ENCODE results near the gene CHMP3.

The CHMP3 gene

GRCh38 chr2:86476092-86476491 lies 87.2 kb downstream of the CHMP3 start:
- Histone ChIP-seq H2AK5ac (ENCODE audit: low read depth, low read length) (no peak overlapping the region), H4K8ac (ENCODE audit: low read depth, low read length) (no peak overlapping the region), H2AFZ (ENCODE audit: low read length) (no peak overlapping the region), H3K79me1 (ENCODE audit: low read depth, low read length) (no peaks in the 10 kb centered on the region), H3K9ac (ENCODE audit: low read depth, low read length, poor library complexity) (no peak overlapping the region), H3K36me3 (replicated peaks in 1 of 2; ENCODE audit: control insufficient read depth in 2 of 2, insufficient read depth in 2 of 2, low read length in 2 of 2) (peaks cover 18 to 99% of the 10 kb centered on the region in 2 donors), H3K14ac (ENCODE audit: low read length) (no peak overlapping the region), H3K27me3 (ENCODE audit: control insufficient read depth in 3 of 3, insufficient read depth in 3 of 3, low read depth in 1 of 3, low read length in 3 of 3) (no peaks in the 10 kb centered on the region), H3K27ac (replicated peaks; ENCODE audit: low read length) (no peak overlapping the region), H3K4me3 (ENCODE audit: low read length in 2 of 2) (no peak overlapping the region), H3K4me1 (ENCODE audit: control insufficient read depth in 2 of 2, insufficient read depth in 1 of 2, low read depth in 1 of 2, low read length in 2 of 2) (no peaks in the 10 kb centered on the region), H3K23ac (ENCODE audit: low read depth, low read length, poor library complexity) (no peak overlapping the region), H2BK5ac (ENCODE audit: low read length) (no peak overlapping the region), H3K9me3 (replicated peaks in 1 of 2; ENCODE audit: control insufficient read depth in 2 of 2, insufficient read depth in 1 of 2, low read depth in 1 of 2, low read length in 2 of 2) (no peaks in the 10 kb centered on the region), H3K18ac (ENCODE audit: low read length) (no peak overlapping the region), H4K91ac (ENCODE audit: low read depth, low read length, poor library complexity) (no peak overlapping the region), H2BK15ac (ENCODE audit: low read length) (no peak overlapping the region), H2BK120ac (ENCODE audit: low read depth, low read length) (no peak overlapping the region), H2BK12ac (ENCODE audit: low read length) (no peak overlapping the region), H3K4me2 (ENCODE audit: insufficient read depth, low read length, poor library complexity, severe bottlenecking) (no peak overlapping the region), H3K4ac (ENCODE audit: low read length) (no peak overlapping the region)
- no peak for DNase-seq (ENCODE audit: low spot score)

- Histone ChIP-seq H3K4me1 (ENCODE audit: control insufficient read depth in 2 of 2, insufficient read depth in 1 of 2, low read depth in 1 of 2, low read length in 2 of 2) (no peaks in the 10 kb centered on the region), H3K9me3 (replicated peaks in 1 of 2; ENCODE audit: control insufficient read depth in 2 of 2, insufficient read depth in 1 of 2, low read depth in 1 of 2, low read length in 2 of 2) (no peaks in the 10 kb centered on the region), H2BK15ac (ENCODE audit: low read length) (no peak overlapping the region), H3K36me3 (replicated peaks in 1 of 2; ENCODE audit: control insufficient read depth in 2 of 2, insufficient read depth in 2 of 2, low read length in 2 of 2) (peaks cover 13 to 99% of the 10 kb centered on the region in 2 donors), H3K27ac (replicated peaks; ENCODE audit: low read length) (no peak overlapping the region), H4K8ac (ENCODE audit: low read depth, low read length) (no peak overlapping the region), H3K27me3 (ENCODE audit: control insufficient read depth in 3 of 3, insufficient read depth in 3 of 3, low read depth in 1 of 3, low read length in 3 of 3) (no peaks in the 10 kb centered on the region), H3K4me3 (ENCODE audit: low read length in 2 of 2) (no peak overlapping the region), H2AK5ac (ENCODE audit: low read depth, low read length) (no peak overlapping the region), H3K79me1 (ENCODE audit: low read depth, low read length) (peaks cover 2% of the 10 kb centered on the region), H2BK5ac (ENCODE audit: low read length) (no peak overlapping the region), H3K14ac (ENCODE audit: low read length) (no peak overlapping the region), H2AFZ (ENCODE audit: low read length) (no peak overlapping the region), H3K4ac (ENCODE audit: low read length) (no peak overlapping the region), H4K91ac (ENCODE audit: low read depth, low read length, poor library complexity) (no peak overlapping the region), H3K4me2 (ENCODE audit: insufficient read depth, low read length, poor library complexity, severe bottlenecking) (no peak overlapping the region), H2BK120ac (ENCODE audit: low read depth, low read length) (no peak overlapping the region), H3K23ac (ENCODE audit: low read depth, low read length, poor library complexity) (no peak overlapping the region), H2BK12ac (ENCODE audit: low read length) (no peak overlapping the region), H3K18ac (ENCODE audit: low read length) (no peak overlapping the region), H3K9ac (ENCODE audit: low read depth, low read length, poor library complexity) (no peak overlapping the region)
- WGBS, 2 donors (ENCODE audit: extremely low coverage in 2 of 2, insufficient read length in 2 of 2, insufficient replicate concordance in 1 of 2) = no CpG with 5 or more reads among the region's 6 CpGs
- no peak for DNase-seq (ENCODE audit: low spot score)
Measured at GRCh38 chr2:86471637-86472036, 91.6 kb downstream of the CHMP3 start.

GRCh38 chr2:86470890-86471289 lies 92.4 kb downstream of the CHMP3 start:
- Histone ChIP-seq H4K8ac (ENCODE audit: low read depth, low read length) (no peak overlapping the region), H3K27ac (replicated peaks; ENCODE audit: low read length) (no peak overlapping the region), H3K23ac (ENCODE audit: low read depth, low read length, poor library complexity) (no peak overlapping the region), H2BK12ac (ENCODE audit: low read length) (no peak overlapping the region), H3K36me3 (replicated peaks in 1 of 2; ENCODE audit: control insufficient read depth in 2 of 2, insufficient read depth in 2 of 2, low read length in 2 of 2) (peaks cover 16 to 99% of the 10 kb centered on the region in 2 donors), H2AK5ac (ENCODE audit: low read depth, low read length) (no peak overlapping the region), H2BK120ac (ENCODE audit: low read depth, low read length) (no peak overlapping the region), H3K9ac (ENCODE audit: low read depth, low read length, poor library complexity) (no peak overlapping the region), H3K4me3 (ENCODE audit: low read length in 2 of 2) (no peak overlapping the region), H3K9me3 (replicated peaks in 1 of 2; ENCODE audit: control insufficient read depth in 2 of 2, insufficient read depth in 1 of 2, low read depth in 1 of 2, low read length in 2 of 2) (no peaks in the 10 kb centered on the region), H3K18ac (ENCODE audit: low read length) (no peak overlapping the region), H3K4ac (ENCODE audit: low read length) (no peak overlapping the region), H3K27me3 (ENCODE audit: control insufficient read depth in 3 of 3, insufficient read depth in 3 of 3, low read depth in 1 of 3, low read length in 3 of 3) (no peaks in the 10 kb centered on the region), H3K4me1 (ENCODE audit: control insufficient read depth in 2 of 2, insufficient read depth in 1 of 2, low read depth in 1 of 2, low read length in 2 of 2) (no peaks in the 10 kb centered on the region), H2BK5ac (ENCODE audit: low read length) (no peak overlapping the region), H4K91ac (ENCODE audit: low read depth, low read length, poor library complexity) (no peak overlapping the region), H2BK15ac (ENCODE audit: low read length) (no peak overlapping the region), H3K4me2 (ENCODE audit: insufficient read depth, low read length, poor library complexity, severe bottlenecking) (no peak overlapping the region), H2AFZ (ENCODE audit: low read length) (no peak overlapping the region), H3K14ac (ENCODE audit: low read length) (no peak overlapping the region), H3K79me1 (ENCODE audit: low read depth, low read length) (peaks cover 2% of the 10 kb centered on the region)
- no CpG with 5 or more reads among the region's 1 CpG for WGBS, 2 donors (ENCODE audit: extremely low coverage in 2 of 2, insufficient read length in 2 of 2, insufficient replicate concordance in 1 of 2)
- no peak for DNase-seq (ENCODE audit: low spot score)

- H3K36me3 ChIP-seq (replicated peaks in 1 of 2; ENCODE audit: control insufficient read depth in 2 of 2, insufficient read depth in 2 of 2, low read length in 2 of 2) = peaks cover 19 to 100% of the 10 kb centered on the region in 2 donors
- H3K27me3 ChIP-seq (ENCODE audit: control insufficient read depth in 3 of 3, insufficient read depth in 3 of 3, low read depth in 1 of 3, low read length in 3 of 3) = no peaks in the 10 kb centered on the region
- H2BK12ac ChIP-seq (ENCODE audit: low read length) = no peak overlapping the region
- no peak overlapping the region for H2BK15ac ChIP-seq (ENCODE audit: low read length)
- no peaks in the 10 kb centered on the region for H3K4me1 ChIP-seq (ENCODE audit: control insufficient read depth in 2 of 2, insufficient read depth in 1 of 2, low read depth in 1 of 2, low read length in 2 of 2)
- H4K91ac ChIP-seq (ENCODE audit: low read depth, low read length, poor library complexity) = no peak overlapping the region
- H3K23ac ChIP-seq (ENCODE audit: low read depth, low read length, poor library complexity) = no peak overlapping the region
- H3K4me2 ChIP-seq (ENCODE audit: insufficient read depth, low read length, poor library complexity, severe bottlenecking) = no peak overlapping the region
- whole genome bisulfite sequencing, 2 donors (ENCODE audit: extremely low coverage in 2 of 2, insufficient read length in 2 of 2, insufficient replicate concordance in 1 of 2) = no CpG with 5 or more reads among the region's 7 CpGs
- no peak for DNase-seq (ENCODE audit: low spot score)
- H2AK5ac ChIP-seq (ENCODE audit: low read depth, low read length) = no peak overlapping the region
- H3K27ac ChIP-seq (replicated peaks; ENCODE audit: low read length) = no peak overlapping the region
- no peak overlapping the region for H2BK120ac ChIP-seq (ENCODE audit: low read depth, low read length)
- H3K14ac ChIP-seq (ENCODE audit: low read length) = no peak overlapping the region
- no peak overlapping the region for H4K8ac ChIP-seq (ENCODE audit: low read depth, low read length)
- H2AFZ ChIP-seq (ENCODE audit: low read length) = no peak overlapping the region
- no peaks in the 10 kb centered on the region for H3K9me3 ChIP-seq (replicated peaks in 1 of 2; ENCODE audit: control insufficient read depth in 2 of 2, insufficient read depth in 1 of 2, low read depth in 1 of 2, low read length in 2 of 2)
- H3K4ac ChIP-seq (ENCODE audit: low read length) = no peak overlapping the region
- H3K79me1 ChIP-seq (ENCODE audit: low read depth, low read length) = peaks cover 2% of the 10 kb centered on the region
- H2BK5ac ChIP-seq (ENCODE audit: low read length) = no peak overlapping the region
- H3K18ac ChIP-seq (ENCODE audit: low read length) = no peak overlapping the region
- no peak overlapping the region for H3K4me3 ChIP-seq (ENCODE audit: low read length in 2 of 2)
- H3K9ac ChIP-seq (ENCODE audit: low read depth, low read length, poor library complexity) = no peak overlapping the region
Measured at GRCh38 chr2:86468162-86469033, 94.8 kb downstream of the CHMP3 start.
